ENCODE measurements around the gene REEP1.

- TF ChIP-seq CTCF (IDR thresholded peaks at IDR 0.05; ENCODE audit: insufficient read depth, low read length, poor library complexity, severe bottlenecking) (no peak), EZH2phosphoT487 (conservative IDR thresholded peaks at IDR 0.05; ENCODE audit: low read length) (no peak)
Measured at GRCh38 chr2:86170449-86170848, 167.0 kb downstream of the REEP1 start.
